ENCODE data around the gene ABI3.
A peak's percentile ranks its signal among the peaks of the same experiment; 100 is the strongest.

Gene ABI3

GRCh38 chr17:49224997-49225337 is 14.5 kb downstream of the ABI3 start:
- no peak for TF ChIP-seq CTCF (IDR thresholded peaks at IDR 0.05; ENCODE audit: low read depth, low read length)

GRCh38 chr17:49225554-49226236 is 15.2 kb downstream of the ABI3 start:
- TF ChIP-seq CTCF (IDR thresholded peaks at IDR 0.05; ENCODE audit: low read depth, low read length), result no peak
- DNase-seq (ENCODE audit: low read depth in 2 of 2), result no peak
- H3K4me3 ChIP-seq (replicated peaks in 1 of 2; ENCODE audit: low read depth in 2 of 2, low read length in 2 of 2), result no peak overlapping the region

More at GRCh38 chr17:49224997-49225337, 14.5 kb downstream of the ABI3 start:
- no peak for DNase-seq (ENCODE audit: low read depth in 2 of 2)
- no peak overlapping the region for H3K4me3 ChIP-seq (replicated peaks in 1 of 2; ENCODE audit: low read depth in 2 of 2, low read length in 2 of 2)

- no peak for DNase-seq (ENCODE audit: low read depth in 2 of 2)
- no peak for TF ChIP-seq CTCF (IDR thresholded peaks at IDR 0.05; ENCODE audit: low read depth, low read length)
- no peak overlapping the region for H3K4me3 ChIP-seq (replicated peaks in 1 of 2; ENCODE audit: low read depth in 2 of 2, low read length in 2 of 2)
These were observed 16.4 kb downstream of the ABI3 start for GRCh38 chr17:49226771-49227435.

- H3K4me3 ChIP-seq (replicated peaks in 1 of 2; ENCODE audit: low read depth in 2 of 2, low read length in 2 of 2), result no peak overlapping the region
- peak; percentile 66 to 73 for DNase-seq (ENCODE audit: low read depth in 2 of 2)
- TF ChIP-seq CTCF (IDR thresholded peaks at IDR 0.05; ENCODE audit: low read depth, low read length), result peak; percentile 85
These were observed 17.1 kb downstream of the ABI3 start for GRCh38 chr17:49227436-49228261.

GRCh38 chr17:49229076-49229804 is 18.7 kb downstream of the ABI3 start:
- no peak overlapping the region for H3K4me3 ChIP-seq (replicated peaks in 1 of 2; ENCODE audit: low read depth in 2 of 2, low read length in 2 of 2)
- no peak for TF ChIP-seq CTCF (IDR thresholded peaks at IDR 0.05; ENCODE audit: low read depth, low read length)
- DNase-seq (ENCODE audit: low read depth in 2 of 2), result no peak

- no peak for TF ChIP-seq CTCF (IDR thresholded peaks at IDR 0.05; ENCODE audit: low read depth, low read length)
- DNase-seq (ENCODE audit: low read depth in 2 of 2), result no peak
- H3K4me3 ChIP-seq (replicated peaks in 1 of 2; ENCODE audit: low read depth in 2 of 2, low read length in 2 of 2), result peak overlapping the region; percentile 67 to 78
These were observed 19.5 kb downstream of the ABI3 start for GRCh38 chr17:49229805-49230600.

Data from cardiac fibroblast (primary cell).